OCI-LY7 (cell line): ENCODE data around the gene MYBBP1A. TPM values are rescaled to one million over a fixed set of nuclear protein-coding genes. Genes with fewer than 3 reads are reported as not detected.

Source experiments
- BruUV-seq: library from RNA; stranded (reverse); fragments of 400-500 nt; replicated peaks from 2 replicates; lab custom pipeline; 2021; lab: Mats Ljungman, UMichigan
- CTCF ChIA-PET: fragments of 300-600 bp; sonication (Branson Sonifier 250); formaldehyde crosslinking; loops from one replicate; lab custom pipeline; 2022; ENCODE audit warnings: antibody characterized with exemption; ENCODE audit not compliant: unreplicated experiment; lab: Charles Lee
- POLR2A ChIA-PET: fragments of 300-600 bp; sonication (Branson Sonifier 250); formaldehyde crosslinking; loops from one replicate; lab custom pipeline; 2022; ENCODE audit warnings: antibody characterized with exemption; lab: Charles Lee
- DNase-seq: peaks from one replicate; pipeline ENCODE4 v3.0.0-alpha.2; 2015; ENCODE audit warnings: low spot score
- H2AFZ ChIP-seq: fragments of 200-600 bp; sonication (generic), shearing (Covaris generic); 2 replicates; pipeline ENCODE4 v1.6.1; 2014; ENCODE audit warnings: mild to moderate bottlenecking, antibody characterized with exemption, low read length, moderate library complexity
- H3K27ac ChIP-seq: fragments of 200-600 bp; sonication (generic); 2 replicates; pipeline ENCODE4 v1.5.1; 2014; ENCODE audit warnings: mixed run types, low read depth, mild to moderate bottlenecking, moderate library complexity, low read length, inconsistent platforms; ENCODE audit not compliant: poor library complexity, severe bottlenecking
- H3K36me3 ChIP-seq: fragments of 200-600 bp; sonication (generic); 2 replicates; pipeline ENCODE4 v1.6.1; 2014; ENCODE audit warnings: mild to moderate bottlenecking, antibody characterized with exemption, low read length, moderate library complexity, mixed read lengths; ENCODE audit not compliant: insufficient read depth
- H3K4me1 ChIP-seq: fragments of 200-600 bp; sonication (generic); 2 replicates; pipeline ENCODE4 v1.5.1; 2014; ENCODE audit warnings: mild to moderate bottlenecking, low read length; ENCODE audit not compliant: insufficient read depth, poor library complexity, severe bottlenecking
- H3K4me2 ChIP-seq: fragments of 200-600 bp; sonication (generic); 2 replicates; pipeline ENCODE4 v1.6.1; 2014; ENCODE audit warnings: mild to moderate bottlenecking, low read length
- H3K4me3 ChIP-seq: fragments of 200-600 bp; sonication (generic); 2 replicates; pipeline ENCODE4 v1.5.1; 2014; ENCODE audit warnings: mild to moderate bottlenecking, low read depth, low read length; ENCODE audit not compliant: poor library complexity, severe bottlenecking
- H3K79me2 ChIP-seq: fragments of 200-600 bp; sonication (generic); 2 replicates; pipeline ENCODE4 v1.6.1; 2016; ENCODE audit warnings: low read depth, mild to moderate bottlenecking, low read length, moderate library complexity, mixed read lengths; ENCODE audit not compliant: insufficient read depth
- H3K9me2 ChIP-seq: fragments of 200-600 bp; sonication (generic); 2 replicates; pipeline ENCODE4 v1.6.1; 2016; ENCODE audit warnings: mild to moderate bottlenecking, low read length, mixed read lengths; ENCODE audit not compliant: insufficient read depth
- H3K9me3 ChIP-seq: fragments of 200-600 bp; sonication (generic); 2 replicates; pipeline ENCODE4 v1.6.1; 2014; ENCODE audit warnings: mild to moderate bottlenecking, mixed run types, low read length, mixed read lengths
- H4K20me1 ChIP-seq: fragments of 200-600 bp; sonication (generic); 2 replicates; pipeline ENCODE4 v1.6.1; 2014; ENCODE audit warnings: mild to moderate bottlenecking, antibody characterized with exemption, low read length, moderate library complexity, mixed read lengths; ENCODE audit not compliant: insufficient read depth
- EZH2phosphoT487 ChIP-seq: fragments of 200-600 bp; sonication (generic); IDR thresholded peaks from 2 replicates; pipeline ENCODE4 v1.6.1; 2018; ENCODE audit warnings: low read depth, borderline replicate concordance, mild to moderate bottlenecking, mixed run types, antibody characterized with exemption, low read length, moderate library complexity, mixed read lengths
- intact Hi-C: fragments of 100-400 bp; cut with micrococcal nuclease; formaldehyde crosslinking; loops from one replicate; pipeline ENCODE4 v1.10.0; 2022; ENCODE audit not compliant: unreplicated experiment
- total RNA-seq, 2 experiments: library from RNA; depleted of rRNA in 1 of 2; stranded (reverse); fragments of >200 nt in 1 of 2; shearing (Covaris generic) in 1 of 2; gene quantifications; 2 replicates each; pipeline ENCODE4 v1.2.3, GENCODE V29; 2014 to 2022
- TF ChIP-seq, protein P1 (sequence below): fragments of 200-600 bp; sonication (generic); conservative IDR thresholded peaks from 2 replicates; pipeline ENCODE4 v1.5.1; 2014; ENCODE audit warnings: mild to moderate bottlenecking, antibody characterized with exemption, low read length, moderate library complexity, mixed read lengths

Gene MYBBP1A
- total RNA-seq, 2 experiments from 2014 or later, result 131 to 142 TPM

DNA sequence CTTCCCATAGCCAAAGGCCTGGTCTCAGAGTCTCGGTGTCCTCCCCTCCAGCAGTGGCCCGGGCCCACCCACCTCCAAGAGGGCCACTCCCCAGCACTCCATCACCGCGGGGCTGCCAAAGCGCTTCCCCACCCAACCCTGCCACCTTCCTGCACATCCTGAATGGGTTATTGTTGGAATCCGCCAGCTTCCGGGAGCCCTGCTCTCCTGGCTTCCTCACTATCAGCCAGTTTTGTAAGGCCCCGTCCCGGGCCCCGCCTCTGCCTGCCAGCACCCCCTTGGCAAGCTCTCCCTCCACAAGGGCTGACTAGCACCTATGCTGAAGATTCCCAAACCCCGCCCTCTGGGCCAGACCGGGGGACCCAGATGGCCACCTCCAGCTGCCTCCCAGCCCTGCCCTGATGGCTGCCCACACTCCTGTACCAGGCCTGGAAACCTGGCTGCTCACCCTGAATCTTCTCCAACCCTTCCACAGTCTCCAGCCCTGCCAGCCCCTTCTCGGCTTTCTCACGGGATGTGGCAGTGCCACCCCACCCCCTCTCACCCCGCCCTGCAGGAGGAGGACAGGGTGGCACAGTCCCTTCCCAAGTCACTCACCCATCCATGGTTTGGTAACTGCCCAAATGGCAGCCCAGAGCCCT is 14.4 kb downstream of the MYBBP1A start:
- no peaks in the 10 kb centered on the region for H3K4me1 ChIP-seq

DNA sequence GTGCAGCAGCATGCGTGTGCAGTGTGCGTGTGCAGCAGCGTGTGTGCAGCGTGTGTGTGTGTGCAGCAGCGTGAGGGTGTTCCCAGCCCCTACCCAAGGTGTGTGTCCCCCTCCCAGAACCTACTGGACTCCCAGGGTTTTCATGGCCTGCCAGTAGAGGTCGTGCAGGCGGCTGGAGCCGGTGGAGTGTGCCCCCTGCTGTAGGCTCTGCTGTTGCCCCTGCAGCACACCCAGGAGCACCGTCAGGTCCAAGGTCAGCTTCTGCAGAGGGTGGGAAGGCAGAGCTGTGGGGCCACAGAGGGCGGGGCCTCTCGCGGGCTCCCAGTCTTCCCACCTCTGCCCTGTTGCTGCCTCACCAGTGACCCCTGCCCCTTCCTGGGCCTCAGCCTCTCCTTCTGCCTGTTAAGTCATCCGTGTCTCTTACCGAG is 14.9 kb downstream of the MYBBP1A start:
- no peak overlapping the region for H3K4me2 ChIP-seq
- intact Hi-C loops, result no loop called here
- CTCF ChIA-PET, result no interaction called here
- H3K36me3 ChIP-seq, result peaks cover 82% of the 10 kb centered on the region
- no peaks in the 10 kb centered on the region for H3K9me2 ChIP-seq
- no peaks in the 10 kb centered on the region for H3K9me3 ChIP-seq
- no peaks in the 10 kb centered on the region for H3K79me2 ChIP-seq
- H3K4me3 ChIP-seq, result no peak overlapping the region
- BruUV-seq, result no TSS peak
- no peak overlapping the region for H2AFZ ChIP-seq
- no peak overlapping the region for H3K27ac ChIP-seq
- H3K4me1 ChIP-seq, result no peaks in the 10 kb centered on the region
- POLR2A ChIA-PET, result no interaction called here
- no peak for DNase-seq
- no peaks in the 10 kb centered on the region for H4K20me1 ChIP-seq
- TF ChIP-seq EZH2phosphoT487, result no peak
- TF ChIP-seq, protein P1, sequence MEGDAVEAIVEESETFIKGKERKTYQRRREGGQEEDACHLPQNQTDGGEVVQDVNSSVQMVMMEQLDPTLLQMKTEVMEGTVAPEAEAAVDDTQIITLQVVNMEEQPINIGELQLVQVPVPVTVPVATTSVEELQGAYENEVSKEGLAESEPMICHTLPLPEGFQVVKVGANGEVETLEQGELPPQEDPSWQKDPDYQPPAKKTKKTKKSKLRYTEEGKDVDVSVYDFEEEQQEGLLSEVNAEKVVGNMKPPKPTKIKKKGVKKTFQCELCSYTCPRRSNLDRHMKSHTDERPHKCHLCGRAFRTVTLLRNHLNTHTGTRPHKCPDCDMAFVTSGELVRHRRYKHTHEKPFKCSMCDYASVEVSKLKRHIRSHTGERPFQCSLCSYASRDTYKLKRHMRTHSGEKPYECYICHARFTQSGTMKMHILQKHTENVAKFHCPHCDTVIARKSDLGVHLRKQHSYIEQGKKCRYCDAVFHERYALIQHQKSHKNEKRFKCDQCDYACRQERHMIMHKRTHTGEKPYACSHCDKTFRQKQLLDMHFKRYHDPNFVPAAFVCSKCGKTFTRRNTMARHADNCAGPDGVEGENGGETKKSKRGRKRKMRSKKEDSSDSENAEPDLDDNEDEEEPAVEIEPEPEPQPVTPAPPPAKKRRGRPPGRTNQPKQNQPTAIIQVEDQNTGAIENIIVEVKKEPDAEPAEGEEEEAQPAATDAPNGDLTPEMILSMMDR, result peak; percentile 54

More for the DNA sequence above, 14.4 kb downstream of the MYBBP1A start:
- no peak for TF ChIP-seq EZH2phosphoT487
- TF ChIP-seq, protein P1, result no peak
- peaks cover 88% of the 10 kb centered on the region for H3K36me3 ChIP-seq
- H3K4me3 ChIP-seq, result no peak overlapping the region
- POLR2A ChIA-PET, result no interaction called here
- H3K9me3 ChIP-seq, result no peaks in the 10 kb centered on the region
- no peak overlapping the region for H2AFZ ChIP-seq
- H3K9me2 ChIP-seq, result no peaks in the 10 kb centered on the region
- CTCF ChIA-PET, result no interaction called here
- BruUV-seq, result no TSS peak
- no peak for DNase-seq
- H3K4me2 ChIP-seq, result no peak overlapping the region
- no peak overlapping the region for H3K27ac ChIP-seq
- H4K20me1 ChIP-seq, result no peaks in the 10 kb centered on the region
- H3K79me2 ChIP-seq, result no peaks in the 10 kb centered on the region
- intact Hi-C loops, result no loop called here

DNA sequence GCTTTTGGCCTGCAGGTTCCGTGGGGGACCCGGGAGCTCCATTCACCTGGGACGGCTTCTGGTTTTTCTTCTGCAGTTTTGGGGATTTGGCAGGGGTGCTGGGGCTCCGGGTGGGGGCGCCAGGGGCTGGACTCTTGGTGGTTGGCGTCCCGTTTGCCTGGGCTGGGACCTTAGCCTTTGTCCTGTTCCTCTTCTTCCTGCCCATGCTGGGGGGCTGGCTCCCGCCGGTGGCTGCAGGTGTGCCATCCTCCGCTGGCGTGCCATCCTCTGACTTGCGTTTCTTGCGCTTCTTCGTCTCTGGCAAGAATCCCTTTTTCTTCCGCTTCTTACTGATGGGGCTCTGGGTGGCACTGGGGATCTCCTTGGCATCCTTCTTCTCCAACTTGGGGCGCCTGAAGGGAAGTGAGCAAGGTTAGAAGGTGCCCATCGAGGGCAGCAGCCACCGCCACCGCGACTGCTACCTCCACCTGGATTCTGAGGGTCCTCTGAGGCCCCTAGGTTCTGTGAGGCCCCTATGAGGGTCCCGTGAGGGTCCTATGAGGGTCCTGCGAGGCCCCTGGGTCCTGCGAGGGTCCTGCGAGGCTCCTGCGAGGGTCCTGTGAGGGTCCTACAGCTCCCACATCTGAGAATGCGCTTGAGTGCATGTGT is 15.5 kb downstream of the MYBBP1A start:
- H3K79me2 ChIP-seq, result no peaks in the 10 kb centered on the region
- no peak overlapping the region for H3K4me2 ChIP-seq
- intact Hi-C loops, result no loop called here
- no peaks in the 10 kb centered on the region for H3K9me3 ChIP-seq
- no peak for DNase-seq
- no peaks in the 10 kb centered on the region for H3K9me2 ChIP-seq
- H3K4me1 ChIP-seq, result no peaks in the 10 kb centered on the region
- ChIA-PET CTCF (no interaction called here), POLR2A (no interaction called here)
- no TSS peak for BruUV-seq
- H4K20me1 ChIP-seq, result no peaks in the 10 kb centered on the region
- H2AFZ ChIP-seq, result no peak overlapping the region
- TF ChIP-seq, protein P1, result no peak
- no peak for TF ChIP-seq EZH2phosphoT487
- no peak overlapping the region for H3K27ac ChIP-seq
- H3K36me3 ChIP-seq, result peaks cover 79% of the 10 kb centered on the region
- no peak overlapping the region for H3K4me3 ChIP-seq
